GM21737 (cell line): ENCODE data around the gene ACKR1.
A peak's percentile ranks its signal among the peaks of the same experiment; 100 is the strongest.

Experiments
- ATAC-seq: cut with Tn5 transposase; IDR thresholded peaks from one replicate; pipeline ENCODE4 v1.9.1; 2021; ENCODE audit warnings: mild to moderate bottlenecking, moderate library complexity; ENCODE audit not compliant: unreplicated experiment

Gene ACKR1

DNA sequence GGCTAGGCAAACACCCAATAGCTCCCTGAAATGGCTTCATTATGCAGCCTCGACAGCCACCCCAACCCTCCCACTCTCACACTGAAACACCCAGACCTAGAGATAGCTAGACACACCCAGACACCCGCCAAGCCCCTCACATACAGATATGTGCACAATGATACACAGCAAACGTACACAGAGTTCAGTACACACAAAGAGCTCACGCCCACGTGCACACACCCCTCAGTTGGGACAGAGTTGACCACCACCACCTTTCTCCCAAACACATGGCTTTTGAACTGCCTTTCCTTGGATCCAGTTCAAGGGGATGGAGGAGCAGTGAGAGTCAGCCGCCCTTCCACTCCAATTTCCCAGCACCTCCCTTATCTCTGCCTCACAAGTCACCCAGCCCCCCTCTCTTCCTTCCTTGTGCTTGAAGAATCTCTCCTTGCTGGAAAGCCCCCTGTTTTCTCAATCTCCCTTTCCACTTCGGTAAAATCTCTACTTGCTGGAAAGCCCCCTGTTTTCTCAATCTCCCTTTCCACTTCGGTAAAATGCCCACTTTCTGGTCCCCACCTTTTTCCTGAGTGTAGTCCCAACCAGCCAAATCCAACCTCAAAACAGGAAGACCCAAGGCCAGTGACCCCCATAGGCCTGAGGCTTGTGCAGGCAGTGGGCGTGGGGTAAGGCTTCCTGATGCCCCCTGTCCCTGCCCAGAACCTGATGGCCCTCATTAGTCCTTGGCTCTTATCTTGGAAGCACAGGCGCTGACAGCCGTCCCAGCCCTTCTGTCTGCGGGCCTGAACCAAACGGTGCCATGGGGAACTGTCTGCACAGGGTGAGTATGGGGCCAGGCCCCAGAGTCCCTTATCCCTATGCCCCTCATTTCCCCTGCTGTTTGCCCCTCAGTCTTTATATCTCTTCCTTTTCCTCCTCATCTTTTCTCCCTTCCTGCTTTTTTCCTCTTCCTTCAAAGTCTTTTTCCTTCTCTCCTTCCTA lies at the start of gene ACKR1:
TSS of gene ACKR1 (plus strand) at position 715 of the 981 bp plus-strand sequence. CDS start at position 800, 85 bp downstream.
- no peak for ATAC-seq

GRCh38 chr1:159161001-159161718 lies 43.5 kb upstream of the ACKR1 start:
- peak; percentile 91 for ATAC-seq

DNA sequence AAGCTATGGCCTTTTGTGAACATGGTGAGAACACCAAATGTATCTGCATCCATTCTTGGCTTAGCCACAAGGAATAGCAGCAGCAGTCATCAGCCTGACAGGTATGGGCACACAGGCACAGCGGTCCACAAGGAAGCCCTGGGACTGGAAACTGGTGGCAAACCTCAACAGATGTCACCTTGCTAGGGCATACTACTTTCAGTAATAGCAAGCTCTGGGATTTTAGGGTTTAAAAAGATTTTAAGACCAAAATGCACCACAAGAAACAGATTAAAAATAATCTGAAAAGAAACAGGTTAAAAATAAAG lies 43.0 kb upstream of the ACKR1 start:
- no peak for ATAC-seq

DNA sequence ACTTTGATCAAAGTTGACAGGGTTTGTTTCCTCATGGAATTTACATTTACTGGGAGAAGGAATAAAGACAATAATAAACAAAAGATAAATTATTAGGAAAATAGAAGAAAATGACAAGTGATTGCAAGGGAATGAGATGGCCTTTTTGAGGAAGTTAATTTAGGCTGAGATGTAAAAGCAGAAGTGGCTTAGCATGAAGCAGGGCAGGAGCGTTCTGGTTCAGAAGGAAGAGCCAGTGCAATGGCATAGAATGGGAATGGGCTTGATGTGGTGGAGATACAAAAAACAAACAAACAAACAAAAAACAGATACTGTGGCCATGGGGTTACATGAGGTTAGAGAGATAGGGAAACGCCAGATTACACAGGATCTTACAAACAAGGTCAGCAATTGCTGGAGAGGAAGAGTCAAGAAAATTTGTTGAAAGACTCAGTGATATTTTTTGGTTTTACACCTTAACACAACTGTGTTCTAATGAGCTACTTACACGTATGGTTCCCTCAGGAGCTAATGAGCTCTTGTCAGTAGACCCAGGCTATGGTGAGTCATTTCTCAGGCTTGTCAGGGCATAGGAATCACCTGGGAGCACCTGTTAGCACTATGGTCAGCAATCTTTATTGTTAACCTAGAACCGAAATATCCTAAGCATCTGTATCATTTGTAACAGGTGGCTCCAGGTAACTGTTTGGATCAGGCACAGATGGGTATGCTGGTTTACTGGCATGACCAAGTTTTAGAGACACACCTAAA lies 42.0 kb upstream of the ACKR1 start:
- ATAC-seq = no peak

GRCh38 chr1:159163614-159164228 lies 41.0 kb upstream of the ACKR1 start:
- ATAC-seq = no peak

- no peak for ATAC-seq
These were observed 36.6 kb upstream of the ACKR1 start for GRCh38 chr1:159168043-159168442.

- no peak for ATAC-seq
These were observed 34.0 kb upstream of the ACKR1 start for GRCh38 chr1:159170639-159171038.

DNA sequence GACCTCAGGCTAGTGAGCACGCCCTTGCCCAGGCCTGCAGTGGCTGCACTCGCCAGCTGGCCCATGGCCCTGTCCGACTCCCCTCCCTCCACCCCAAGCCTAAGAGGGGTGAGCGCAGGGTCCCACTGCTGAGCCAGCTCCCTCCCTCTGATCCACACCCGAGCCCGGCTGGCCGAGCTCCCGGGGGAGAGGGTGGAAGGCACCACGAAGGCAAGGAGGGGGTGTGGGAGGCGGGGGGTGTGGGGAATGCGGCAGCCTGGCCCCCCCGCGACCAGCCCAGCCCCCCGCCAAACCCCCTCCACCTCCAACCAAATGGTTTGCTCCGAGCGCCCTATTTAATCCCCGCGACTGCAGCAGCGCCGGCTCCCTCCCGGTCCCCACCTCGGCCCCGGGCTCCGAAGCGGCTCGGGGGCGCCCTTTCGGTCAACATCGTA lies 33.4 kb upstream of the ACKR1 start, which contains the start of gene CADM3:
TSS of gene CADM3 (plus strand) at position 362 of the 434 bp plus-strand sequence. CDS start 151 bp downstream, outside the sequence.
- no peak for ATAC-seq

DNA sequence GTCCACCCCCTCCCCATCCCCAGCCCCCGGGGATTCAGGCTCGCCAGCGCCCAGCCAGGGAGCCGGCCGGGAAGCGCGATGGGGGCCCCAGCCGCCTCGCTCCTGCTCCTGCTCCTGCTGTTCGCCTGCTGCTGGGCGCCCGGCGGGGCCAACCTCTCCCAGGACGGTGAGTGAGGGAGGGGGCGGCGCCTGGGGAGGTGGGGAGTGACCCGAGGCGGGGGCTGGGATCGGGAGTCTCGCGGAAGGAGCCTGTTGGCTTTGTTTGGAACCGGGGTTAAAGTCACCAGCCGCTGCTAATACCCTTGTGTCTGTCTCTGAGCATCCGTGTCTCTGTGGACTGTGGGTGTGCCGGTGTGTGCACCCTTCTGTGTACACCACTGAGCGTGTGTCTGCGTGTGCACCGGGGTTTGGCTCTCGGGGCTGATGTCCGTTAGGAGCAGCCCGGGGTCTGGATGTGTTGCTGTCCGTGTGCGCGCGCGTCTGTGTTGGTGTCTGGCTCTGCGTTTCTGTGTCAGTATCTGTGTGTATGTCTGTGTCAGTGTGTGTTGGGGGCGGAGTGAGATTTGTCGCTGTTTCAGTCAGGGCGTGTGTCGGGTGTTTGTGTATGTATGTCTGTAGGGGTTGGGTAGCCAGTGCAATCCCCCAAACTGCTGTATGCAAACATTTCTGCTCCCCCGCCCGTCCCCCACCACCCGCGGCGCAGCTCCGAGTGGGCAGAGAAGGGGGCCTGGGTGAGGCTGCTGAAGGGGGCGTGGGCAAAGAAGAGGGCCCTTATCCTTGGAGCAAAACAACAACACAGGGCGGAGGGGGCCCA lies 32.8 kb upstream of the ACKR1 start:
- no peak for ATAC-seq

DNA sequence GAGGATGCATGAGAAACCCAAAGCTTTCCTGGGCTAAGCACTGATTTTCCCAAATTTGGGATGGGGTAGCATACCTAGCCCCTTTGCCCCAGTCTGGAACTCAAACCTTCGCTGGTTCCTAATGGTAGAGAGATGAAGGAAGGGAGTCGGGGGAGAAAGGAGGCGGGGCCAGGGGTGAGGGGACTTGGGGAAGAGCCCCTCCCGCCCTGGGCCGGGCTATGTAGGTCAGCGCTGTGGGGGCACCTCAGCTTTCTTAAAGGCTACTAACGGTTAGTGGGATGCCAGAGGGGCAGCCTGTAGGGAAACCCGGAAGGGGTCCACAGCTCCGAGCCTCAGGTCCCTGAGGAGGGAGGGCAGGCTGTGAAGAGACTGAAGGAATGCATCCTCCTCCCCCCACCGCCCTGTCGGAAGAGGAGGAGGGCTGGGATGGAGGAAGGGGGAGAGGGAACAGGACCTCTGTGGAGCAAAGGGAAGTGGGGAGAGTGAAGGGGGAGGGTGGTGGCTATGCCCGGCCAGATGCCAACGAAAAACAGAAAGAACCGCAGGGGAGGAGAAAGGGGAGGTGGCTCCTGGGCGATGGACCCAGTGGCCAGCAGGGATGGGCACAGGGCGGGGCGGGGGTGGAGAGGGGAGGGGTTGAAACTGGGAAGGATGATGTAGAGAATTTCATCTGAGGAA lies 31.9 kb upstream of the ACKR1 start:
- ATAC-seq = no peak

- no peak for ATAC-seq
These were observed 31.4 kb upstream of the ACKR1 start for GRCh38 chr1:159173320-159173719.

GRCh38 chr1:159175571-159175970 lies 29.1 kb upstream of the ACKR1 start:
- ATAC-seq = no peak

- no peak for ATAC-seq
These were observed 27.3 kb upstream of the ACKR1 start for GRCh38 chr1:159177272-159177907.

DNA sequence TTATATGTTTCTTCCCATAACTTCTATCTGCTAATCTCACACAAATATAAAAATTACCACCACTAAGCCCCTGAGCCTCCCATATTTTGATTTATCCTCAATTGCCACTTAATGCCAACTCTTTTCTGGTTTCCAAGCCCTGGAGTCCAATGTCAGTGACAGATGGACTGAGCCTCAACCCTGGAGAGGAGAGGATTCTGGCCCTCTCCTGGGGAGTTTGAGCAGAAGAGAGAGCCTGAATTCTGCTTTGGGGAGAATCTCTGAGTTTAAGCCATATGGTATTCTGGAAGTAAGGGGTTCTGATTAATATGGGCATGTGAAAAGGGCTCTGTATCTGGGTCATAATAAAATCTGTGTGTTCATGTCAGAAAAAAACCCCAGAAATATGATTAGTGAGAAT lies 24.8 kb upstream of the ACKR1 start:
- no peak for ATAC-seq

DNA sequence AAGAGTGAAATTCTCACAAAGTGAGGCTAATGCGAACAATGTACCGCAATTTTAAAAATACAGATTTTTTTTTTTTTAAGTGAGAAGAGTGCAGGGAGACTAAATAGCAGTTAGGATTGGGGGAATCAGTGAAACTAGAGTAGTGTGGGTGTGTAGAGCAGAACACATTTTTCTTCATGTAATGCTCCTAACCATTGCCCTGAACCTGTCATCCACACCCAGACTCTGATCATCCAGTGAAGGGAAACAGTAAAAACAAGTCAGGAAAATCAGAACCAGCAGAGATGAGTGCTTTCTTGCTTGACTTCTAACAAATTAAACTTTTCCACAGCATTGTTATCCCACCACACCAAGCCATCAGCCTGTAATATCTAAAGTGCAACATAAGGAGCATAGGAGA lies 24.2 kb upstream of the ACKR1 start:
- ATAC-seq = no peak

GRCh38 chr1:159181328-159182024 lies 23.2 kb upstream of the ACKR1 start:
- ATAC-seq = no peak

DNA sequence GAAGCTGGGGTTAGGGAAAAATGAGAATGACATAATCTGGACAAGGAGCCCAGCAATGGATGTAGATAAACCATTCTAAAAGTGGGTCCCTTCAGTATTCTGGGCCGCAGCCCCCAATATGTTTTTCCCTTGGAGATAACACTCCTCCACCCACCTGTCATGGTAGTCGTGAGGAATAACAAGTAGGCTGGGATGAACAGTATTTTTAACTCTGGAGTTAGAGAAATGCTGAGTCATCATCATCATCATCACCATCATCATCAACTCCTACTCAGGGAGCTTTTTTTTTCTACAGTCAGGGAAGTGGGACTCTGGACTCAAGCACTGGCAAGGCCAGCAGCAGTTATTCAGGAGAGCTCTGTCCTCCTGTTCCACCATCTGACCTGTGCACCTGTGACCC lies 20.5 kb upstream of the ACKR1 start:
- no peak for ATAC-seq

DNA sequence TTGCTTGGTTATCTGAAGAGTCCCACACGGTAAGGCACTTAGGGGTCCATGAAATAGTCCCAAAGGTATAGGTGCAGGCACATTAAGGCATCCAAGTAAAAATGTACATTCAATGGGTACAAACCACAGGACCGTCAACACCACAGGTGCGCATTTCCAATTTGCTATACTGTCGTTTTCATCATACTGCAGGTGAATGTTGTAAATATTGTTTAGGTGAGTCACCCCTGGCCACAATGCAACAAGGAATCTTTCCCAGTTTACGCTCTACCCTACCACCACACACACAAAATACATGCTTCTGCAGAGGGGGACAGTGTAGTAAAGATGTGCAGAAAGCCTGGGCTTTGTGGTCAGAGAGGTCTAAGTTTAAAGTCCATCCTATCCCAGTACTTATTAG lies 19.6 kb upstream of the ACKR1 start:
- ATAC-seq = no peak
